GM18870 (cell line): Measurements from ENCODE around the gene C17orf50.
"Not testable (repeated sequence)": the region's sequence is repeated elsewhere in the genome, so short reads cannot be mapped to it uniquely, and the experiment has no call there.

Source experiments
- ATAC-seq: cut with Tn5 transposase; IDR thresholded peaks from one replicate; pipeline ENCODE4 v1.9.1; 2021; ENCODE audit warnings: moderate library complexity; ENCODE audit not compliant: unreplicated experiment

The C17orf50 gene

DNA sequence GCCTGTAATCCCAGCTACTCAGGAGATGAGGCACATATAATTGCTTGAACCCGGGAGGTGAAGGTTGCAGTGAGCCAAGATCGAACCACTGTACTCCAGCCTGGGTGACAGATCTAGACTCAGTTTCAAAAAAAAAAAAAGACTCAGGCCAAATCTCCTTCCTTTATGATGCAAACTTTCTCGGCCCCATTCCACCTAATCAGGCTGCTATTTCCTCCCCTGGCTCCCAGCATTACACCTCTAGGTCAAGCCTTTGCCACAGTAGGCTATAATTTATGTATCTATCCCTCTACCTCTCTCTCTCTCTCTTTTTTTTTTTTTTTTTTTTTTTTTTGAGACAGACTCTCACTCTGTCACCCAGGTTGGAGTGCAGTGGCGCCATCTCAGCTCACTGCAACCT is 9.1 kb upstream of the C17orf50 start:
- ATAC-seq, result not testable (repeated sequence)

GRCh38 chr17:35752471-35752870 is 8.2 kb upstream of the C17orf50 start:
- ATAC-seq, result no peak

DNA sequence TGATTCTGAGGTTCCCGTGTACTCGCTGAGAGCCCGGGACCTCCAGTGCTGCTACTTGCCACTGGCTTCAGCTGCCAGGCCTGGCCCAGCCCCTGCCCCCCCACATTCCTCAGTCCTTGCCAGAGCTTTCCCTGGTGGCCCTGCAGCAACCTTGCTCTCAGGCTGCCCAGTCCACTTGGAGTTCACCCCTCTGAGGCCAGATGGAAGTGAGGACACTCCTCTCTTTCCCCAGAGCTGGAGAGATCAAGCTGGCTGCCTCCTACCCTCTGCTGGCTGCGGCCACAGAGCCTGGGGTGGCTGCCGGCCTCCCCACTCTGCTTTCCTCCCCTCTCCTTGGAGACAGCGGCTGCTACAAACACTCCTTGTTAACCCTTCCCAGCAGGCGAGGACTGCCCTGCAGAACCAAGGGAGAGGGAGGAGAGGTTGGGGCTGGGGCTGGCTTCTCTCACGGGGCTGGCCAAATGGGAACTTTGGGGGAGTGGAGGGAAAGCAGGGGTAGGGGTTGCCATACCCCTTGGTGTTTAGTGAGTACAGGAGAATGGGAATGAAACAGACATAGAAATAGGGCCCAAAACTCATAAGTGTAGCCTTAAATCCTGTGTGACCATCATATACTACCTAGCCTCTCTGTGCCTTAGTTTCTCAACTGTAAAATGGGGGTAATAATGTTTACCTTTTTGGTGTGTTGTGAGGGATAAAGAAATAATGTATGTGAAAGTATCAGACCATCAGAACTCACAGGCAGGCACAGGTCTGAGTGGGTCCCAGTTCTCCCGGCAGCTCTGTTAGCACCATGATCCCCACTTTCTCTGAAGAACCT is 7.5 kb upstream of the C17orf50 start, which contains the start of gene GAS2L2:
TSS of gene GAS2L2 (minus strand) at position 295 of the 820 bp plus-strand sequence. CDS start 389 bp downstream, outside the sequence.
- ATAC-seq, result no peak

- no peak for ATAC-seq
Observed at GRCh38 chr17:35757243-35757642, 3.4 kb upstream of the C17orf50 start.

- ATAC-seq, result no peak
Observed at GRCh38 chr17:35761601-35762000, 914 bp downstream of the C17orf50 start.

- ATAC-seq, result no peak
Observed at GRCh38 chr17:35763767-35764122, 3.1 kb downstream of the C17orf50 start.

- no peak for ATAC-seq
Observed at GRCh38 chr17:35764123-35764991, 3.7 kb downstream of the C17orf50 start.

DNA sequence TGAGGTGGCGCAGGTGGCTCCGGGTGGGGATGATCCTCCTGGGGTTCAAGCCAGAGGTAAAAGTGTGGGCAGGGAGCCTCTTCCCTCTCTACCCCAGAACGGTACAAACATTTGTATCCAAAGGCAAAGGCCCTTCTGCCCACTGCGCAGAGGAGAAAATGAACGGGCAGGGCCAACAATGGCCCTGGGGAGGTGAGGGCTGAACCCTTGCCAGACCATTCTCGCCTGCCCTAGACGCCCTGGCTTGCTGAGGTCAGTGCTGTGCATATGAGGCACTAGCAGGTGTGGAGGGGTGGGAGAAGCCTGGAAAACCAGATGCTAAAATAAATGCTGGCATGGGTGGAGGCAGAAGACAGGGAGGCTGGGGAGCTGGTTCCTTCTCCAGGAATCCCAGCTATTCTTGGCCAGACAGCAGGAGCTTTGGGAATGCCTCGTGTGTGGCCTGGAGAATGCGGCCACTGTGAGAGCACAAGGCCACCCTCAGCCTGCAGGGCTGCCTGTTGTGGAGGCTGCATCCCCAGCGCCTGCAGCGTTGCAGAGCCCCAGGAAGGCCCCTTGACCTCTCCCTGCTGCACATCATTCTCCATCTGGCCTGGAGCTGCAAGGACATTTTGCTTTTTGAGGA is 4.5 kb downstream of the C17orf50 start:
- no peak for ATAC-seq

GRCh38 chr17:35765756-35766488 is 5.2 kb downstream of the C17orf50 start:
- no peak for ATAC-seq

DNA sequence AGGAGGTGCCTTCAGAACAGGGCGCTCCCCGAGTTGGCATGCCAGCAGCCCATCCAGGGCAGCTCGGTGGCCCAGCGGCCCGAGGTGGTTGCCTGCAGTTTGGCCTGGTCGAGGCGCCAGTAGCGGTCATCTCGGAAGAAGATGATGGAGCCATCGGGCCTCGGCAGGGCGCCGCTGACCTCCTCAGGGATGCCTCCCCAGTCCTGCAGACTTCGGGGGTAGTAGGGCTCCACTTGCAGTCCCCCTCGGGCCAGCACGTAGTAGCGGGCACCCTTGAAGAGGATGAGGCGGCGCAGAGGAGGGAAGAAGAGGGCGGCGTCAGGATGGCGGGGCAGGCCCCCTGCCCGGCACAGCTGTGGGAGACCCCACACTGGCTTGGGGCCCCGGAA is 5.8 kb downstream of the C17orf50 start:
- ATAC-seq, result no peak

DNA sequence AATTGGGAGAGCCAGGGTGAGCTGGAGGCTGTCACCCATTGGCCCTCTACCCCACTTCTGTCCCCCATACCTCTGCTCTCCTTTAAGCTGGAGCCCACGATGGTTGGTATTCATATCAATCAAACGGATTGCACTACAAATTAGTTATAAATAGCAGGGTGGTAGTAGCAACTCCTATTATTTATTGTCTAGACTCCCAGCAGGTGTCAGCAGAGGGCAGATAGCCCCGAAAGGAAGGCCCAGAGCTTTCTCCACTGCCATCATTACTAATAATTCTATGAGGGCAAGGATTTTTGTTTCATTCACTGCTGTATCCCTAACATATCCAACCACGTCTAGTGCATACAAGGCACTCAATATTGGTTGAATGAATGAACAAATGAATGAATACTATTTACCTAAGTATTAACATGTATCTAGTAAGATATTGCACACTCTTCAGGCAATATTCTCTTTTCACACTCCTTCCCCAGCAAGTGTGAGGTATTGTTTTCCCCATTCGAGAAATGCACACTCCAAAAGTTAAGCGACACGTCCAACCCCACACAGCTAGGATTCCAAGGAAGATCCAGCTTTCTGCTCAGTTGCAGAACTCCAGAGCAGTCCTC is 6.3 kb downstream of the C17orf50 start:
- ATAC-seq, result no peak

DNA sequence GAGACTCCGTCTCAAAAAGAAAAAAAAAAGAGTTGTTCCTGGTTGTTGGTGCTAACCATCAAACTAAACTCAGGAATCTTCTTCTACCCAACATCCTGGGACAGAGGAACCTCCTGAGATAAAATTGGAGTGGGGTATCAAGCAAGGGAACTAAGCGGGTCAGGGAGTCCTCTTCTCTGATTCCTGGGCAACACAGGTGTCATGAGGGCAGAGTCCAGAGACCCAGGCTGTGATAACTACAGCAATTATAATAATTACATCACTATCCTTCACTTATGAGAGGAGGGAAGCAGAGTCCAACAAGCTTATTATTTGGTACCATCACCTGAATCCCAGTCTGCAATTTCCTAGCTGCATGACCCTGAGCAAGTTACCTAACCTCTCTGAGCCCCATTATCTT is 8.1 kb downstream of the C17orf50 start:
- no peak for ATAC-seq

GRCh38 chr17:35769895-35770486 is 9.3 kb downstream of the C17orf50 start:
- no peak for ATAC-seq

DNA sequence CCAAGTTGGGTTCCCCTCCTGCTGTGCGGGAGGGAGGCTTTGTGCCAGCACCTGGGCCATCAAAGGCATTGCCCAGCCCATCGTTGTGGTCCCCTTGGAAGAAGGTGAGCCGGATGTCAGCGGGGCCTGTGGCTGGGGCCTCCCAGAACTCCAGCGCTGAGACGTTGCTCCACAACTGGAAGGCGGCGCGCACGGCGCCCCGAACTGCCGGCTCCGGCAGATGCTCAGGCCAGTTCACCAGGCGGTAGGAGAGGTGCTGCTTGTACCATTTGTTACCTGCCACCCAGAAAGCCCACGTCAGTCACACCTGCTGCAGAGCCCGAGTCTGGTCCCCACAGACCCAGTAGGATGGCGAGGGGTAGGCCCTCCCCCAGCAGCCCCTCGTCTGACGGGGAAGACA is 12.4 kb downstream of the C17orf50 start:
- ATAC-seq, result no peak

- ATAC-seq, result no peak
Observed at GRCh38 chr17:35773679-35774425, 13.2 kb downstream of the C17orf50 start.

- ATAC-seq, result no peak
Observed at GRCh38 chr17:35774499-35774898, 13.8 kb downstream of the C17orf50 start.

GRCh38 chr17:35775039-35775438 is 14.4 kb downstream of the C17orf50 start:
- ATAC-seq, result no peak

GRCh38 chr17:35775583-35775982 is 14.9 kb downstream of the C17orf50 start:
- ATAC-seq, result no peak

DNA sequence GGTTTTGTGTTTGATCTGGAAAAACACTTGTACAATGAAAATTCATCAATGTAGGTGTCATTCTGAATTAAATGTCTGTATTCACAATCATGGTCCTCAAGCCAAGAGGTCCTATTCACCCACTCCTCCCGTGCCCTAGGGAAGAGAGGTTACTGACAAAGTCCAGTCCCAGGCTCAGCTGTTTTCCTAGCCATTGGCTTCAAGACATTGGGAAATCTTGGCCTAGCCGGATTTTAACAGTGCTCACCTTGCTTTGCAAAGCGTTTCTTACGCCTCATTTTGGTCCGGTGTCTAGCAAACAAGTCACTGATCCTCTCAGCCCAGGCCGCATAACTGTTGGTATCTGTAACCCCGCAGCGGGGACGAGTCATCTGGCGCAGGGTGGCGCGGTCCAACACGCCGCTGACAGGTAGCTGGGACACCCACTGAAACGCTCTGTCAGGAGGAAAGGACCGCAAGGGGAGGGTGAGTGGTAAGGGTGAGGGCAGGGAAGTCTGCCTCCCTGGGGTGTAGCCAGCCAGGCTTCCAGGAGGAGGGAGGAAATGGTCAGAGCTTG is 18.0 kb downstream of the C17orf50 start:
- ATAC-seq, result no peak
